WTC11 (cell line): ENCODE measurements around the gene GPR15LG.

Experiments
- ATF1 ChIP-seq: sonication (generic); formaldehyde crosslinking; IDR thresholded peaks from 2 replicates; pipeline ENCODE4 v1.8.1; 2023; ENCODE audit warnings: mild to moderate bottlenecking, moderate library complexity, missing genetic modification reagents
- CTCF ChIP-seq: fragments of 200-600 bp; IDR thresholded peaks from 2 replicates; pipeline ENCODE4 v1.8.0; 2022; ENCODE audit warnings: antibody characterized with exemption
- MYBL2 ChIP-seq: sonication (generic); formaldehyde crosslinking; IDR thresholded peaks from 2 replicates; pipeline ENCODE4 v1.8.1; 2023; ENCODE audit warnings: mild to moderate bottlenecking, moderate library complexity, missing genetic modification reagents
- NR2C2 ChIP-seq: sonication (generic); formaldehyde crosslinking; IDR thresholded peaks from 2 replicates; pipeline ENCODE4 v1.8.0; 2022; ENCODE audit warnings: mild to moderate bottlenecking, missing genetic modification reagents
- PRDM15 ChIP-seq: sonication (generic); formaldehyde crosslinking; IDR thresholded peaks from 2 replicates; pipeline ENCODE4 v1.8.0; 2022; ENCODE audit warnings: missing genetic modification reagents
- TF ChIP-seq, protein P1 (sequence below): sonication (generic); formaldehyde crosslinking; IDR thresholded peaks from 2 replicates; pipeline ENCODE4 v1.8.1; 2022; ENCODE audit warnings: mild to moderate bottlenecking, missing genetic modification reagents, moderate library complexity, borderline replicate concordance

DNA sequence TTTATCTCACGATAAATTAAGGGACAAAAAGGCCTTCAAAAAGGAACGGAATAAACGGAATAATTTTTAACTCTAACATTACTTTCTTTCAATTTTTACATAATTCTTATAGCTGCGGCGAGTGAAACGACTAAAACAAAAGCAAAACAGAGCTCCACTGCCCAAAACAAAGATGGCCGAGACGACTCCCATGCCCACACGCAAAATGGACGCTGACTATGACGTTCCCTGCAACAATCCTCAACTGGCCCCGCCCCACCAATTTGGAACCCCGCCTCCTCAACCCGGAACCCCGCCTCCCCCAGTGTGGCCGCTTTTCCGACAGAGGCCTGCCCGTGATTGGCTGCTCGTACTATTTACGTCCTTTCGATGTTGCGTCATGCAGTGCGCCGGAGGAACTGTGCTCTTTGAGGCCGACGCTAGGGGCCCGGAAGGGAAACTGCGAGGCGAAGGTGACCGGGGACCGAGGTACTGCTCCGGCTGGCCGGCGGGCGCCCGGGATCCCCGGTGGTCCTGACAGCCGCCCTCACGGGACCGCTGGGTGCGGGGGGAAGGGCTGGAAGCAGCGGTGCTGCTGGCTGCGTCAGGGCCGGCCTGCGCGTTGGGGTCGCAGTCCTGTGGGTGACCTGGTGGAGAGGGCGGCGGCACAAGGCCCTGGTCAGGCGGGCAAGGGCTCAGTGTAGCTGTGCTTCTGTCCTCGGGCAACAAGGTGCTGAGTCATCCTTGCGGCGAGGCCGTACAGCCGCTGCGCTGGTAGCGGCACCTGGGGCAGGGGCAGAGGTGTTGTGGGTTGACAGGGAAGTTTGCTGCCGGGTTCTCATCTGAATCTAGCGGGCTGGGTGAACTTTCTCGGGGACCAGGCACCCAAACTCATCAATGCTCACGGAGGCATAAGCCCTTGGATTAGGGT, 34.2 kb upstream of the GPR15LG start, which contains the start of gene GHITM:
- TF ChIP-seq NR2C2 (CRISPR knock-in tag), result no peak
- TF ChIP-seq ATF1, result peak; percentile 71; the same call in 1 of the 2 replicates
- TF ChIP-seq CTCF, result no peak
- TF ChIP-seq MYBL2 (CRISPR knock-in tag), result no peak
- TF ChIP-seq PRDM15 (CRISPR knock-in tag), result no peak
- TF ChIP-seq, protein P1, sequence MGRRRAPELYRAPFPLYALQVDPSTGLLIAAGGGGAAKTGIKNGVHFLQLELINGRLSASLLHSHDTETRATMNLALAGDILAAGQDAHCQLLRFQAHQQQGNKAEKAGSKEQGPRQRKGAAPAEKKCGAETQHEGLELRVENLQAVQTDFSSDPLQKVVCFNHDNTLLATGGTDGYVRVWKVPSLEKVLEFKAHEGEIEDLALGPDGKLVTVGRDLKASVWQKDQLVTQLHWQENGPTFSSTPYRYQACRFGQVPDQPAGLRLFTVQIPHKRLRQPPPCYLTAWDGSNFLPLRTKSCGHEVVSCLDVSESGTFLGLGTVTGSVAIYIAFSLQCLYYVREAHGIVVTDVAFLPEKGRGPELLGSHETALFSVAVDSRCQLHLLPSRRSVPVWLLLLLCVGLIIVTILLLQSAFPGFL, result peak; percentile 66; the same call in 1 of the 2 replicates
